Measurements from ENCODE around the gene RAPGEF5. TPM values are rescaled to one million over a fixed set of nuclear protein-coding genes. Genes with fewer than 3 reads are reported as not detected.

RAPGEF5 gene
- total and polyA plus RNA-seq, 10 of the 15 experiments (the other 5 are each of a cell fraction or from before 2014, with no cell fraction given), result 0.38 to 4.0 (median 1.6) TPM; not detected in 1

DNA sequence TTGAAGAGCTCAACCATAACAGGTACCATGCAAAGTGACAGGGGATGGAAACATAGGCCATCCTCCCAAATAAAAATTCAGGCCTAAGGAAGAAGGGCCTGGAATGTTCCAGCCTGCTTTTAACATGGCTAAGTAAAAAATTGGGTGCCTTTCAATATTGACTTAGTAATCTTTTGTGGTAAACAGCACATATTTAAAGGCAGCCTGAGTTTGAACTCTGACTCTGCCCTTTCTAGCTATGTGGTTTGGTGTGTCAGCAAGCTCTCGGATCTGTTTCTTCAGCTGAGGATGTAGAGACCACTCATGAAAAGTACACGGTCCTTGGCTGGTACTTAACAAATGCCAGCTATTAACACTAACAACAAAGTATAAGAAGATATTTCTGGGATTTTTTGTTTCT, 219.5 kb downstream of the RAPGEF5 start:
- no peaks in the 10 kb centered on the region; a peak in 1 of 4 replicates for H3K36me3 ChIP-seq (ENCODE audit: control insufficient read depth in 2 of 2, insufficient read depth in 2 of 2, low read length in 1 of 2)
- ChIA-PET RAD21 (ENCODE audit: unreplicated experiment) (no interaction called here), CTCF (interaction anchor here (1.3 to 2.7 kb wide), 2 partner anchors 22 to 28 kb away, joined by 4 to 9 read pairs; no protein-coding TSS in a partner anchor), SMC1A (ENCODE audit: uncharacterized antibody, unreplicated experiment) (interaction anchor here (0.7 kb wide), 1 partner anchor 10 kb away, joined by 3 read pairs; no protein-coding TSS in a partner anchor), POLR2A (no interaction called here)
- no peak for DNase-seq (ENCODE audit: low read depth, low spot score)
- H3K9me3 ChIP-seq (replicated peaks; ENCODE audit: control insufficient read depth, insufficient read depth, low read length), result no peaks in the 10 kb centered on the region
- no peaks in the 10 kb centered on the region for H3K27me3 ChIP-seq (replicated peaks in 1 of 2; ENCODE audit: control insufficient read depth in 2 of 2, insufficient read depth in 2 of 2, low read length in 1 of 2)
- no peak for TF ChIP-seq NFIC (IDR thresholded peaks at IDR 0.05; ENCODE audit: low read depth, low read length)
- TF ChIP-seq, protein P1, sequence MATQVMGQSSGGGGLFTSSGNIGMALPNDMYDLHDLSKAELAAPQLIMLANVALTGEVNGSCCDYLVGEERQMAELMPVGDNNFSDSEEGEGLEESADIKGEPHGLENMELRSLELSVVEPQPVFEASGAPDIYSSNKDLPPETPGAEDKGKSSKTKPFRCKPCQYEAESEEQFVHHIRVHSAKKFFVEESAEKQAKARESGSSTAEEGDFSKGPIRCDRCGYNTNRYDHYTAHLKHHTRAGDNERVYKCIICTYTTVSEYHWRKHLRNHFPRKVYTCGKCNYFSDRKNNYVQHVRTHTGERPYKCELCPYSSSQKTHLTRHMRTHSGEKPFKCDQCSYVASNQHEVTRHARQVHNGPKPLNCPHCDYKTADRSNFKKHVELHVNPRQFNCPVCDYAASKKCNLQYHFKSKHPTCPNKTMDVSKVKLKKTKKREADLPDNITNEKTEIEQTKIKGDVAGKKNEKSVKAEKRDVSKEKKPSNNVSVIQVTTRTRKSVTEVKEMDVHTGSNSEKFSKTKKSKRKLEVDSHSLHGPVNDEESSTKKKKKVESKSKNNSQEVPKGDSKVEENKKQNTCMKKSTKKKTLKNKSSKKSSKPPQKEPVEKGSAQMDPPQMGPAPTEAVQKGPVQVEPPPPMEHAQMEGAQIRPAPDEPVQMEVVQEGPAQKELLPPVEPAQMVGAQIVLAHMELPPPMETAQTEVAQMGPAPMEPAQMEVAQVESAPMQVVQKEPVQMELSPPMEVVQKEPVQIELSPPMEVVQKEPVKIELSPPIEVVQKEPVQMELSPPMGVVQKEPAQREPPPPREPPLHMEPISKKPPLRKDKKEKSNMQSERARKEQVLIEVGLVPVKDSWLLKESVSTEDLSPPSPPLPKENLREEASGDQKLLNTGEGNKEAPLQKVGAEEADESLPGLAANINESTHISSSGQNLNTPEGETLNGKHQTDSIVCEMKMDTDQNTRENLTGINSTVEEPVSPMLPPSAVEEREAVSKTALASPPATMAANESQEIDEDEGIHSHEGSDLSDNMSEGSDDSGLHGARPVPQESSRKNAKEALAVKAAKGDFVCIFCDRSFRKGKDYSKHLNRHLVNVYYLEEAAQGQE (IDR thresholded peaks at IDR 0.05; ENCODE audit: low read depth, low read length), result no peak
- no peak for TF ChIP-seq NFYB (IDR thresholded peaks at IDR 0.05; ENCODE audit: insufficient read depth, low read depth, low read length)
- TF ChIP-seq HDGF (IDR thresholded peaks at IDR 0.05), result no peak
- TF ChIP-seq NFYA (IDR thresholded peaks at IDR 0.05; ENCODE audit: borderline replicate concordance, low read depth, low read length), result no peak
- TF ChIP-seq, protein P2, sequence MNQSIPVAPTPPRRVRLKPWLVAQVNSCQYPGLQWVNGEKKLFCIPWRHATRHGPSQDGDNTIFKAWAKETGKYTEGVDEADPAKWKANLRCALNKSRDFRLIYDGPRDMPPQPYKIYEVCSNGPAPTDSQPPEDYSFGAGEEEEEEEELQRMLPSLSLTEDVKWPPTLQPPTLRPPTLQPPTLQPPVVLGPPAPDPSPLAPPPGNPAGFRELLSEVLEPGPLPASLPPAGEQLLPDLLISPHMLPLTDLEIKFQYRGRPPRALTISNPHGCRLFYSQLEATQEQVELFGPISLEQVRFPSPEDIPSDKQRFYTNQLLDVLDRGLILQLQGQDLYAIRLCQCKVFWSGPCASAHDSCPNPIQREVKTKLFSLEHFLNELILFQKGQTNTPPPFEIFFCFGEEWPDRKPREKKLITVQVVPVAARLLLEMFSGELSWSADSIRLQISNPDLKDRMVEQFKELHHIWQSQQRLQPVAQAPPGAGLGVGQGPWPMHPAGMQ (IDR thresholded peaks at IDR 0.05; ENCODE audit: borderline replicate concordance), result no peak
- TF ChIP-seq YY1 (IDR thresholded peaks at IDR 0.05; ENCODE audit: low read depth, low read length), result no peak
- TF ChIP-seq BHLHE40 (IDR thresholded peaks at IDR 0.05; ENCODE audit: borderline replicate concordance in 1 of 2, low read depth in 2 of 2, low read length in 1 of 2), result no peak
- H3K4me2 ChIP-seq (ENCODE audit: control insufficient read depth, insufficient read depth), result no peak overlapping the region
- 75% methylated on average over 2 of the region's 2 CpGs for WGBS (ENCODE audit: insufficient coverage, insufficient replicate concordance, low lambda C conversion rate, missing lambda C conversion rate)
- H2AFZ ChIP-seq (ENCODE audit: control insufficient read depth, low read depth, low read length), result no peak overlapping the region
- FAIRE-seq, result no peak
- no peak overlapping the region for H3K9ac ChIP-seq (ENCODE audit: control insufficient read depth, insufficient read depth, low read length)
- no TSS peak for BruUV-seq (replicated peaks)
- in situ Hi-C loops (cut with MboI), result no loop called here
- ATAC-seq, result no peak
- no peak overlapping the region for H3K4me3 ChIP-seq
- intact Hi-C loops (cut with micrococcal nuclease; ENCODE audit: unreplicated experiment), result no loop called here
- H3K4me1 ChIP-seq (ENCODE audit: control insufficient read depth, insufficient read depth, low read length), result no peaks in the 10 kb centered on the region
- H3K27ac ChIP-seq (ENCODE audit: control insufficient read depth, insufficient read depth), result no peak overlapping the region
- H3K79me2 ChIP-seq (ENCODE audit: control insufficient read depth, insufficient read depth, low read length), result no peaks in the 10 kb centered on the region
- H4K20me1 ChIP-seq (ENCODE audit: control insufficient read depth, insufficient read depth), result no peaks in the 10 kb centered on the region

Data from GM12878 (cell line).